ENCODE measurements around the gene PFDN2.
"Not testable (repeated sequence)": the region's sequence is repeated elsewhere in the genome, so short reads cannot be mapped to it uniquely, and the experiment has no call there.

The PFDN2 gene

GRCh38 chr1:161079436-161080110 lies 38.3 kb downstream of the PFDN2 start:
- DNase-seq = no peak

DNA sequence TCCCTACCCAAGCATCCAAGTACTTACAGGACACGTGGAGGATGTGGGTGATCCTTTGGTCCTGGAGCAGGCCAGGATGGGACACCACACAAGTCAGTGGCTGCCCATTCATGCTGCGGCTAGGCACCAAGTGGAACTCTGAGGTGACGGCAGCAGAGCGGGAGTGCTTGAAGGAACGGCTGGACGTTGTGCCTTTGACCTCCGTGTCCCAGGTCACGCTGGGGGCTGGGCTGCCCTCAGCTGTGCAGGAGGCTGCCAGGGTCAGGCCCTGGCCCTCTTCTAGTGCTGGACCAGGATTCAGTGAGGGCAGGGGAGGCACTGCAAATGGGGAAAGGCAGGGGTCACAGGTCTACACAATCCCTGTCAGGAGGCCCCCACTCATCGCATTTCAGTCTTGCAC lies 40.4 kb downstream of the PFDN2 start:
- DNase-seq = no peak

GRCh38 chr1:161076410-161076809 lies 41.4 kb downstream of the PFDN2 start:
- no peak for DNase-seq

- DNase-seq = no peak
These were observed 43.0 kb downstream of the PFDN2 start for GRCh38 chr1:161074676-161075368.

GRCh38 chr1:161073474-161074121 lies 44.2 kb downstream of the PFDN2 start:
- no peak for DNase-seq

- no peak for DNase-seq
These were observed 44.9 kb downstream of the PFDN2 start for GRCh38 chr1:161072751-161073449.

GRCh38 chr1:161071886-161072371 lies 45.9 kb downstream of the PFDN2 start:
- peak; percentile 62 for DNase-seq

DNA sequence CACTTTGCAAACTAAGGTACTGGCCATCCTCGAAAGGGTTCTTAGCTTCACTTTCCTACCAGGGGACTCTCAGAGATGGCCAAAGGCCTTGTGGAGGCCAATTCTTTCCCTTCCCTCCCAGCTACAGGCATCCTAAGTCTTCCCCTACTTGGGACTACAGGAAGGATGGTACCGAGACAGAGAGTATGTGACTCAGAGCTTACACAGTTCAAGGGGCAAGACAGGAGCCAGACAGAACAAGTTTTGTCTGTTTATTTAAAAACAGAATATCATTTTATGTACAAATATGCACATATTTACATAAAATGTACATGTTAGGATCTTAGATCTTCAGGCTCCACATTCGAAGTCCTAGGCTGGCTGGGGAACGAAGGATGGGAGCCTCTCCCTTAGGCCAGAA lies 47.1 kb downstream of the PFDN2 start:
- DNase-seq = no peak

DNA sequence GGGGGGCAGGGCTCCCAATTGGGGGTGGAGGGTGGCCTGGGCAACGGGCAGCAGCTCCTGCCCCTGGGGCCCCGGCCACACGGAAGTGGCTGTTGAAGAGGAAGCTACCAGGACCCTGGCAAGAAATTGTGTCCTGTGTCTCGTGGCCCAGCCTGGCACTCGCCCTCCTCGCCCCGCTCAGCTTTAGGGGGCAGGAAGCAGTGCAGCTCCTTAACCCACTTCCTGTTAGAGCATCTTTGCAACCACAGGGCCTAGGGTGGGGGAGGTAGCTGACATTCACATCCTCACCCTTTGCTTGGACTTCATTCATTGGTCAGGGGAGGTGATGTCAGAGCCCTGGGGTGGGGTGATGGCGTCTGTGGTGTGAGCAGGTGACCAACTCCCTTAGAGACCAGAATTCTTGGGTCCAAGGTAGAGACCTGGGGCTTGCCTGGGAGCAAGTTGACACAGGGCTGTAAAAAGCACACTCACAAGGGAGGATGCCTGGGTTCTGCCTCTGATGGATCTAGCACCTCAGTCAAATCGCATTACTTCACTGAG lies 48.0 kb downstream of the PFDN2 start, which contains the start of gene ARHGAP30:
ARHGAP30 (minus strand) TSS at position 161 of the 540 bp plus-strand sequence. CDS start 267 bp downstream, outside the sequence.
- DNase-seq = peak; percentile 88

DNA sequence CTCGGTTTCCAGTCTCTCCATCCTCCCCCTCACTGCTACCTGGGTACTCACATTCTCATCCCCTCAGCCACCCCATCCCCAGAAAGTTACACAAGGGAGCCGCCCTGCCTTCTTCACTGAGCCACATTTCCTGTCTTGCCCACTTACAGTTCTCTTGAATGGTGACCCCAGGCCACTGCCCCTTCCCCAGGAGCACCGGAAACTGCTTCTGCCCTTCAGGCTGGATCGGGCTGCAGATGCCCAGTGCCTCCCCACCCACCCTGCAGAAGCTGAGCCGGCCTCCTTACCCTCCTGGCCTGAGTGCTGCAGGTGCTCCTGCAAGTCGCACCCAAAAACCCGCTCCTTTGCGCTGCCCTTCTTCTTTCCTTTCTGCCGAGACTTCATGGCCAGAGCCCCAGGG lies 48.6 kb downstream of the PFDN2 start:
- DNase-seq = peak; percentile 47

DNA sequence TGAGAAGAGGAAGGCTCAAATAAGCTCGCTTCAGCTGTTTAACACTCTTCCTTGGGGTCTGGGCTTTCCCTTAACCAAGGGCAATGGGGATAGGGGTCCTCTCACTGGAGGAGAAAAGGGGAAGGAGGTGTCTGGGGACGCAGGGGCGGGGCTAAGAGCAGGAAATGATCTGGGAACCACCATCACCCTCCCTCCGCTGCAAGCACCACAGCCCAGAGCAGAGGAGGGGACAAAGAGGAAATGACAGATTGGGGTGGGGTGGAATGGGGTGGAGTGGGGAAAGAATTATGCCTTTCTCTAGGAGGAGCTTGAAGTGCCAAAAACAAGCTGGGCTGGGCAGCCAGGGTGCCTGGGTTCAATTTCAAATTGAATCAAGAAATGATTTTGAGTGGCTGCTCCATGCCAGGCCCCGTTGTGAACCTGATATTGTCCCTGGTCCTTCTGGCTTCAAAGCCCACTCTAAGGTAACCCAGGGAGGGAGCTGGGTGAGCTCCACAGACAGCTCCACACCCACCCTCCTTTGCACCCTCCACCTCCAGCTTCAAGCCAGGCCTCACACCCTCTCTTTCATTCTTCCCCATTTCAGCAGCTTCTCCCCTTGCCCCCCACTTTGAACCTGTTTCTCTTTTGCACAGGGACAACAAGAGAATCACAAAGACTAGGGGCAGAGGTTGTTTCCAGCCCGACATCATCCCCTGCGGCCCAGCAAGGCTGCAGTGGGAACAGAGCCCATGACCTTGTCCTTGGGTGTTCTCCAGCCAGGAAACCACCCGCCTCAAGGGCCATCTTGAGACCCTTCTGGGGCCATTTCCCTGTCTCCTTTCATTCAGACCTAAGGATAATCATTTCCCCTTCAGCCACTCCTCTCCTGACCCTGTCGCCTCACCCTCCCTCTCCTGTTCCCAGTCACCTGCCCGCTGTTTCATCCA lies 49.3 kb downstream of the PFDN2 start:
- peak; percentile 88 for DNase-seq

DNA sequence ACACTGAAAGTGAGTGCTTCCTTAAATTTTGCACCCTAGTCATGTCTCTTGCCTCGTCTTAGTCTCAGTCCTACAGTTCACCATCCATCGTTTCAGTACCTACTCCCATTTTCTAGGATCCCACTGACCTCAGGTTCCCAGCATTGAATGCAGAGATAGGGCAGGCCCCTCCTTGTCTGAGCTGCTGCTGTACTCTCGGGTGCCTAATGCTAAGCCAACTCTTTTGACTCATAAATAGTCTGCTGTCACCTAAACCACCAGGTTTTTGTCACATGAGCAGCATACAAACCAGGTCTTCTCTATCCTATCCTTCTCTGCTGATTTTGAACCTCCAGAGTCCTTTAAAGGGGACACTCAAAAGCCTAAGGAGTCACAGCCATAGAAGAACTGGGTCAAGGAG lies 51.1 kb downstream of the PFDN2 start:
- DNase-seq = peak; percentile 37

- not testable (repeated sequence) for DNase-seq
These were observed 52.2 kb downstream of the PFDN2 start for GRCh38 chr1:161065681-161066080.

DNA sequence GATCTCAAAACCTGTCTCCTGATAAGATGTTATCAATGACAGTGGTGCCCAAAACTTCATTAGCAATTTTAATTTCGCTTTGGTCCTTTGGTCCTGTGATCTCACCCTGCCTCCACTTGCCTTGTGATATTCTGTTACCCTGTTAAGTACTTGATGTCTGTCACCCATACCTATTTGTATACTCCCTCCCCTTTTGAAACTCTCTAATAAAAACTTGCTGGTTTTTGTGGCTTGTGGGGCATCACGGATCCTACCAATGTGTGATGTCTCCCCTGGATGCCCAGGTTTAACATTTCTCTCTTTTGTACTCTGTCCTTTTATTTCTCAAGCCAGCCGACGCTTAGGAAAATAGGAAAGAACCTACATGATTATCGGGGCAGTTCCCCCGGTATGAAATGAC lies 53.9 kb downstream of the PFDN2 start:
- DNase-seq = not testable (repeated sequence)

GRCh38 chr1:161061419-161061818 lies 56.4 kb downstream of the PFDN2 start:
- DNase-seq = no peak

DNA sequence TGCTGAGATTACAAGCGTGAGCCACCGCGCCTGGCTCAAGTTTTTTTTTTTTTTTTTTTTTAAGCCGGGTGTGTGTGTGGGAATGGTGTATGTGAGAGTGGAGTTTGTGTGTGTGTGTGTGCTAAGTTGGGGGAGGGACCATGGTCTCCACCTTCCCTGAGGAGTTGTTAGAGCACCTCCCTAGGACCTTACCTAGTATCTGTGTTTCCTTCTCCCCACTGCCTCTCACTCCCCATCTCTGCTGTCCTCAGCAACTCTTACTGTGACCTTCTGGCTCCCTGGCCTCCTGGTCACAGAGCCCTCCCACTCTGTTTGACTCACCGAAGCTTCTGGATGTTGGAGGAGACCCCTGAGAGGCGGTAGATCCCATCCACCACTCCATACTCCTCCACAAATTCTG lies 58.5 kb downstream of the PFDN2 start:
- no peak for DNase-seq

GRCh38 chr1:161054805-161055204 lies 63.0 kb downstream of the PFDN2 start:
- no peak for DNase-seq

DNA sequence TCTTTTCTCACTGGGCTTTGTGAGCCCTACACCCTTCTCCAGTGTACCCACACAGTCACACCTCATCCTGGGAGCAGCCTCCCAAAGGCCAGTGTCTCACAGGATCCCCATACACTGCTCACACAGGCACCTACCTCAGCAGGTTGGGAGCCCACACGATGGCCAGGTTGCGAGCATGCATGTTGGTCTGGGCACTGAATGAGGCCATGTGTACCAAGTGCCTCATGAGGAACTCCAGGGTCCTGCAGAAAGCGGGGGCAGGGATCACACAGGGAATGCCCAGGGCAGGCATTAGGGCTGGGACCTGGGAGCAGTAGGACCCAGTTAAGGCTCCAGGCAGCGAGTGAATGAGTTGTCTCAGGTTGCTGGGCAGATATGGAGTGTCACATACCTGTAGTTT lies 63.6 kb downstream of the PFDN2 start:
- no peak for DNase-seq

DNA sequence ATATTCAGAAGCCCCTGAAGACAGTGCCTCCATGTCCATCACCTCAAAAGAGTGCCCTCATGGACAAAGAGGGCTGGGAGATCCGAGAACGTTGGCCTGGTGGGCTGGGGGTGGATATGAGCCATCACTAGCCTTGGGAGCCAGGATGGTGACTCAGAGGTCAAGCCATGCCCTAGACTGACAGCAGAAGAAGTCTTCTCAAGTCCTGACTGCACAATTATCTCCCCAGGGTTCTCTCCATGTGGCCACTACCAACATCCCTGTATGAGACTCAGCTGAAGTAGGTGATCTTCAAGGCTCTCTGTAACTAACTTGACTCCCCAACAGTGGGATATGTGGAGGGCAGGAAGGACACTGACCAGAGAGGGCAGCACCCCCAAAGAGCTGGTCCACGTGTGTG lies 64.9 kb downstream of the PFDN2 start:
- DNase-seq = no peak

GRCh38 chr1:161051219-161051618 lies 66.6 kb downstream of the PFDN2 start:
- DNase-seq = no peak
